ENCODE data around the gene CELF2. TPM values are rescaled to one million over a fixed set of nuclear protein-coding genes. Genes with fewer than 3 reads are reported as not detected.
A peak's percentile ranks its signal among the peaks of the same experiment; 100 is the strongest.
"Not testable (repeated sequence)": the region's sequence is repeated elsewhere in the genome, so short reads cannot be mapped to it uniquely, and the experiment has no call there.

The CELF2 gene
- total RNA-seq, 2 donors from 2014 or later: 139 to 146 TPM

DNA sequence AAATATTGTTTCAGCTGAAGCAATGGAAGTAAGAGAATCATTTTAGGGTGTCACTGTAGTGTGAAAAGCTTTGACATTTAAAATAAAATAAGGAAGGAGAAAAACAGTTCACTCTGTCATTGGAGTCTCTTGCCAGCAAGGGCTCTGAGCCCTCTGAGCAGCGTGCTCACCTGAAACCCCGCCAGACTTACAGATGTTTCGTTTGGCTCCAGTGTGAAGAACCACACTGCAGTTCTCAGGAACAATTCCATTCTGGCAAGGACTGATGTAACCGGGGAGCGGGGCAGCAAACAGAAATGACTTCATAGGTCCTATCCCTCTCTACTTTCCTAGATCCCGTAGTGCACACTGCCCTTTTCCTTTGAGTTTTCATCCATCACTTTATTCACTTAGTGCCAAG is 164.3 kb downstream of the CELF2 start:
- Mint-ChIP-seq H3K27me3 (no peaks in the 10 kb centered on the region), H3K27ac (peak overlapping the region; percentile 70), H3K9me3 (no peaks in the 10 kb centered on the region), H3K36me3 (ENCODE audit: low read depth) (no peaks in the 10 kb centered on the region), H3K4me3 (no peak overlapping the region), H3K4me1 (peaks cover 68% of the 10 kb centered on the region)
- no peak for ATAC-seq (replicated peaks)

DNA sequence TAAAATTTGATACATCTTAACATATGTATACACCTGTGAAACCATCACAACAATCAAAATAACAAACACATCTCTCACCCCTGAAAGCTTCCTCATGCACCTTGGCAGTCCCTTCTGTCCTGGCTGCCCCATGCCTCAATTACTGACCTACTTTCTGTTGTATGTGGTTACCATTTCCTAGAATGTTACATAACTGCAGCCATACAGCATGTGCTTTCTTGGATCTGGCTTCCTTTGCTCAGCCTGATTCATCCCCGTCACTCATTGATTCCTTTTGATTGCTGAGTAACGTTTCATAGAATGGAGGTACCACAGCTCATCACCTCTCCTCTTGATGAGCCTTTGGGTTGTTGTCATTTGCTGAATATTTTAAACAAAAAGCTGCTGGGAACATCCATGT is 165.3 kb downstream of the CELF2 start:
- ATAC-seq (replicated peaks): peak; percentile 19
- peaks cover 66% of the 10 kb centered on the region for H3K4me1 Mint-ChIP-seq
- H3K9me3 Mint-ChIP-seq: no peaks in the 10 kb centered on the region
- H3K27ac Mint-ChIP-seq: peak overlapping the region; percentile 70
- no peaks in the 10 kb centered on the region for H3K36me3 Mint-ChIP-seq (ENCODE audit: low read depth)
- H3K27me3 Mint-ChIP-seq: no peaks in the 10 kb centered on the region
- no peak overlapping the region for H3K4me3 Mint-ChIP-seq

DNA sequence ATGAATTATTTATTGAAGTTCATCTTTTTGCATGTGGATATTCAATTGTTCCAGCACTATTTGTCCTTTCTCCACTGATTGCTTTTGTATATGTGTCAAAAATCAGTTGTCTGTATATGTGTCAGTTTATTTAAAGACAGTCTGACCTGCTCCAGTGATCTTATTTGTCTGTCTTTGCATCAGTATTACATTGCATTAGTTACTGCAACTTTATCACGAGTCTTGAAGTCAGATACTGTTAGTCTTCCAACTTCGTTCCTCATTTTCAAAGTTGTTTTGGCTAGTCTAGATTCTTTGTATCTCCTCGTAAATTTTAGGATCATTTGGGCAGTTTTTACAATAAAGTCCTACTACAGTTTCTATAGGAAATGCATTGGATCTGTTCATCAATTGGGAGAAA is 166.4 kb downstream of the CELF2 start:
- H3K27ac Mint-ChIP-seq: peak overlapping the region; percentile 70
- no peaks in the 10 kb centered on the region for H3K36me3 Mint-ChIP-seq (ENCODE audit: low read depth)
- peaks cover 68% of the 10 kb centered on the region for H3K4me1 Mint-ChIP-seq
- no peaks in the 10 kb centered on the region for H3K27me3 Mint-ChIP-seq
- ATAC-seq (replicated peaks): no peak
- no peaks in the 10 kb centered on the region for H3K9me3 Mint-ChIP-seq
- no peak overlapping the region for H3K4me3 Mint-ChIP-seq

DNA sequence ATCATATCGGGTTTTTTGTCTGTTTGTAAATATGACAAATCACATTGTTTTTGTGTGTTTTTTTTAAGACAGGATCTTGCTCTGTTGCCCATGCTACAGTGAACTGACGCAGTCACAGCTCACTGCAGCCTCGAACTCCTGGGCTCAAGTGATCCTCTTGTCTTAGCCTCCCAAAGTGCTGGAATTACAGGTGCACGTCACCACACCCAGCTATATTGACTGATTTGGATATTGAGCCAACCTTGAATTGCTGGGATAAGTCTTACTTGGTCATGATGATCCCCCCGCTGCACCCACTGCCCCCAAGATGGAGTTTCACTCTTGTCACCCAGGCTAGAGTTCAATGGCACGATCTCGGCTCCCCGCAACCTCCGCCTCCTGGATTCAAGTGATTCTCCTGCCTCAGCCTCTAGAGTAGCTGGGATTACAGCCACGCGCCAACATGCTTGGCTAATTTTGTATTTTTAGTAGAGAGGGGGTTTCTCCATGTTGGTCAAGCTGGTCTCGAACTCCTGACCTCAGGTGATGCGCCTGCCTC is 167.5 kb downstream of the CELF2 start:
- peaks cover 72% of the 10 kb centered on the region for H3K4me1 Mint-ChIP-seq
- not testable (repeated sequence) for H3K9me3 Mint-ChIP-seq; H3K27me3 Mint-ChIP-seq; ATAC-seq (replicated peaks); H3K4me3 Mint-ChIP-seq; H3K27ac Mint-ChIP-seq; H3K36me3 Mint-ChIP-seq (ENCODE audit: low read depth)

DNA sequence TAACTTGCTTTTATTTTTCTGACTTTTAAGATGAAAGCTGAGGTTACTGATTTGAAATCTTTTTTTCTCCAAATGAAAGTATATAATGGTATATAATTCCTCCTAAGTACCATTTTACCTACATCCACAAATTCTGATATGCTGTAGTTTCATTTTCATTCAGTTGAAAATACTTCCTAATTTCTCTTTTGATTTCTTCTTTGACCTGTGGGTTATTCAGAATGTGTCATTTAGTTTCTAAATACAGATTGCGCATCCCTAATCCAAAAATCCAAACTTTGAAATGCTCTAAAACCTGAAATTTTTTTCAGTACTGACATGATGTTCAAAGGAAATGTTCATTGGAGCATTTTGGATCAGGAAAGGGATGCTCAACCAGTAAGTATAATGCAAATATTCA is 168.7 kb downstream of the CELF2 start:
- Mint-ChIP-seq H3K4me3 (no peak overlapping the region), H3K9me3 (no peaks in the 10 kb centered on the region), H3K27ac (peak overlapping the region; percentile 51), H3K27me3 (no peaks in the 10 kb centered on the region), H3K4me1 (peaks cover 77% of the 10 kb centered on the region), H3K36me3 (ENCODE audit: low read depth) (no peaks in the 10 kb centered on the region)
- peak; percentile 27 for ATAC-seq (replicated peaks)

DNA sequence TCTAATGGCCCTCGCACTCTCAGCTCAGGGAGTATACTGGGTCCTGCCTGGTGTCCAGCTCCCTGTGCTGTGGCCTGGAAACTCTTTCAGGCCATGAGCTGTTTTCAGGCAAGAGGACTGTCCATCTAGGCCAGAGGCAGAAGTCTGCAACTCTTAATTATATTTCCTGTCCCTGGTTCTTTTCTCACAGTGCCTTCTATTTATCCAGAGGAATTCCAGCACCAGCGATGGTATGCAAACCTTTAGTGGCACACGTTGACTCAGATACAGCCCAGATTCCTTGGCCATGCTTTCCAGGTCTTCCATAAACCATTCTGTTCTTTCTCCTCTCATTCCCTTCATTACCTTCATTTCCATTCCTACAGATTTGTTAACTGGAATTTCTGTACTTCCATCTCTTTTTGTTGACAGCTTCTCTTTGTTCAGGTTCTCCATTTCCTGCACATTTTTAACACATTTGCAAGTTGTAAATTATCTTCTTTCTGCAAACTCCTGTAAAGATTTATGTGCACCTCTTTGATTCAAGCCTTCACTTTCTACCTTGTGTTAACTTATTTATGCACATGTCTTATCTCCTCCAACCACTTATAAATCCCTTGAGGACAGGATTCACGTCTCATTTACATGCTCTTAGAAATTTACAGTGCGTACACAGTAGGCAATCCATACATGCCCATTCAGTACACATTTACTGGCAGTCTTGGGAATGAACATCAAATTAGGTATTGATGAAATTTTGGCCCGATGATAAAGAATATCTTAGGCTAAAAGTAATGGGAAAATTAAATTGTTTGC is 172.1 kb downstream of the CELF2 start:
- Mint-ChIP-seq H3K27ac (peak overlapping the region; percentile 70), H3K4me3 (no peak overlapping the region), H3K4me1 (peaks cover 72% of the 10 kb centered on the region), H3K27me3 (no peaks in the 10 kb centered on the region), H3K36me3 (ENCODE audit: low read depth) (no peaks in the 10 kb centered on the region), H3K9me3 (no peaks in the 10 kb centered on the region)
- ATAC-seq (replicated peaks): no peak

DNA sequence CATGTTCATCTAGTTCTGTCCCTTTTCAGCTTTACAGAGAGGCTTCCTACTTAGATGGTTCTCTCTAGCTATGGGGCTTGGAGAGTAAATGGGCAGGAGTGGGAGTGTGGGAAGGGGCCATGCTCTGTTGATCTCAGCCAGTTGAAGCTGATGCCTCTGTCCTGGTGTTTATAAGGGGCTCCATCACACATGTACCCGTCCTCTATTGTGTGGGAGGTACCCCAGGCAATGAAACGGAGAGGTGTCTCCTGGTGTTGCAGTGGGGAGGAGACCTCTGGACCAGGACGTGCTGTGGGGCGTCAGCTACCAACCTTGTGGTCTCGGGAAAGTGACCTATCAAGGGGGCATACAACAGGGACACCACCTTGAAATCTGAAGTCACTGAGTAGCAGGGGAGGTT is 173.5 kb downstream of the CELF2 start:
- Mint-ChIP-seq H3K27ac (peak overlapping the region; percentile 70), H3K27me3 (no peaks in the 10 kb centered on the region), H3K9me3 (no peaks in the 10 kb centered on the region), H3K36me3 (ENCODE audit: low read depth) (no peaks in the 10 kb centered on the region), H3K4me3 (no peak overlapping the region), H3K4me1 (peaks cover 83% of the 10 kb centered on the region)
- no peak for ATAC-seq (replicated peaks)

DNA sequence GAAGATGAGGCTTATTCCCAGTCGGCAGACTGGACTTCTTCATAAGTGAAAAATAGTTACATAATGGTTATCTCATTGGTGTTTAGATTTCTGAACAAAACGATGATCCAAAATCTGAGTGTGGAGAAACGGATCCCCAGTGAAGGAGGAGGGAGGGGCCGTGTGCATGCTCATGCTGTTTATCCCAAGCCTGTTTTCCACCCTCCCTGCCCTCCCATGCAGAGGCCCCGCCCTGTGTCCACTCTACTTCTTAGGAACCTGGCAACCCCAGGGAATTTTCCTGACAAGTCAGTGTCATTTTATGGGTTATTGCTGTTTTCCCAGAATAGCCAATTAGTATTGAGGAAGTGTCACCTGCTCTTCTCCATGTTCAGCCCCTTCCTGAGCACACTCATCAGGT is 174.0 kb downstream of the CELF2 start:
- H3K4me3 Mint-ChIP-seq: no peak overlapping the region
- H3K27me3 Mint-ChIP-seq: no peaks in the 10 kb centered on the region
- no peaks in the 10 kb centered on the region for H3K9me3 Mint-ChIP-seq
- no peaks in the 10 kb centered on the region for H3K36me3 Mint-ChIP-seq (ENCODE audit: low read depth)
- peaks cover 79% of the 10 kb centered on the region for H3K4me1 Mint-ChIP-seq
- peak overlapping the region; percentile 70 for H3K27ac Mint-ChIP-seq
- ATAC-seq (replicated peaks): no peak

DNA sequence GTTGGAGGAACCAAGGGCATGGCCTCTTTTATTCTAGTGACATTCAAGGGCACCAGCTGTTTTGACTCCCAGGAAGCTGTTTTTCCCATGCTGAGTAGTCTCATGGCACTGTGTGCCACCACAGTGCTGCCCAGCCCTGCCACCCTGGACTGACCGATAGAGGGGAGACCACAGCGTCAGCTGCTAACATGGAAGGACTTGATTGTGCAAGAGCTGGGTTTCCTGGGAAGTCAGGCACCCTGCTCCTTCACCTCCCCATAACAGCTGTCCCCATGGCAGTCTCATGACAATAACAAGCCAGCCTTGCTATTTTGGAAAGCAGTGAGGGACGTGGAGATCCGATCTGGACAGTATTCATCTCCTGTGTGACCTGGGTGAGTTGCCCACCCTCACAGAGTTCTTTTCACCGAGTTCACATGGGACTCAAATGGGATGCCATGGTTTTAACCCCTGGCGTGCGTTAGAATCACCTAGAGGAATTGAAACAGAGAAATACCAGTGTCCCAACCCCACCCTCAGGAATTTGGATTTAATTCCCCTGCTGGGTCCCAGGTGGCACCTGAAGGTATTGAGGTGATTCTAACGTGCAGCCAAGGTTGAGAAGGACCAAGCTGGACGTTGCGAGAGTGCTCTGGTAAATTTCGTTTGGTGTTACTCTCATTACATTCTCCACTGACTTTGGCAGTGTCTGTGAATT is 174.8 kb downstream of the CELF2 start:
- no peak for ATAC-seq (replicated peaks)
- H3K27ac Mint-ChIP-seq: peak overlapping the region; percentile 85
- peaks cover 83% of the 10 kb centered on the region for H3K4me1 Mint-ChIP-seq
- no peaks in the 10 kb centered on the region for H3K9me3 Mint-ChIP-seq
- no peak overlapping the region for H3K4me3 Mint-ChIP-seq
- H3K36me3 Mint-ChIP-seq (ENCODE audit: low read depth): no peaks in the 10 kb centered on the region
- H3K27me3 Mint-ChIP-seq: no peaks in the 10 kb centered on the region

DNA sequence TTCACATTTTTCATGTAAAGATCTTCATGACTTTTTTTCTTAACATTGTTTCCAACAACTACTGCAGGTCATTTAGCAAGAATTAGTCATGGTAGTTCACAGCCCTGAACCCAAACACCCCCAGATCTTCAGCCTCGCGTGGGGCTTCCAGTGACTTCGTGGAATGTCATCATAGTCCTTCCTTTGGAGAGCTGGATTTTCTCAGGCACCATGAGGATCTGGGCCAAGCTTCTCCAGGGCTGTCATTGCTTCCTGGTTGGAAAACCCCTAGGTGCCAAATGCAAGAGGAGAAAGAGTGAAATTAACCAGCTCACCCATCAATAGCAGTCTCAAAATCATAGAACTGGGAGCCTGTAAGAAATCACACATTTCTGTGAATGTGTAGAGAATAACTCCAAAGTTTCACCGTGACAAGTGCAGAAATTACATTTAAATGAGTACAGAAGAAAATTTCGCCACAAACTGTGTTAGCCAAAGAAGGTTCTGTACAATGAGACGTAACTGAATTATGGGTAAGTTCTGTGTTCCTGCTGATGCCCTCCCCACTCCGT is 175.4 kb downstream of the CELF2 start:
- H3K27ac Mint-ChIP-seq: peak overlapping the region; percentile 85
- no peaks in the 10 kb centered on the region for H3K36me3 Mint-ChIP-seq (ENCODE audit: low read depth)

DNA sequence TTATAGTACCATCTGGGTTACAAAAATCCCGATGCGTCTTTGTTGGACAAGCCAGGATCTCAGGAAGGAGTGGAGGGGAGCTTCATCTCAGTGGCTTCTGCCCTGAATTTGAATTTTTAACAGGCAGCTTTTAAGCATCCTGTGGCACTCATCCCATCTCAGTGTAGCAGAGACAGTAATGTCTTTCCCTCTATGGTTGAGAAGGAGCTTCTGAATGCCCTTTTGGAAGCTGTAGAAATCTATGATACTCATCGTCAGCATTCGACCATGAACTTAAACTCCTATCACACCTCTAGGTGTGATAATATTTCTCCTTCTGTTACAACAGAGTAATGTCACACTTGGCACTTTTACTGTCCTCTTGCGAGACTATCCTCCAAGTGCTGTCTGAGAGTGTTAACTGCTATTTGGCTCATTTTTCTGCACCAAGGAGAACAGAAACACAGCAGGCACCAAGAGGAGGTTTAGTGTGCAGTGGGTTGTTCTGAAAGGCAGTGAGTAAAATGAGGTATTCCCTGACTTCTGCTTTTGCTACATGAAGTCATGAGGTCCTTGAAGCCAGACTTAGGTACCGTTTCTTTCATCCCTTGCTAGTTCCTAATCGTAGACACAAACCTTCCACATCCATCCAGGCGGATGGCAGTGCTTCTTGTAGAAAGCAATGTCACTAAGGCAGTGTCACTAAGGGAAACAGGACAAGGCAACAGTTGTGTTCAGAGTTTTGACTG is 177.4 kb downstream of the CELF2 start:
- H3K36me3 Mint-ChIP-seq (ENCODE audit: low read depth): no peaks in the 10 kb centered on the region
- no peak for ATAC-seq (replicated peaks)
- no peaks in the 10 kb centered on the region for H3K27me3 Mint-ChIP-seq
- H3K4me1 Mint-ChIP-seq: peaks cover 87% of the 10 kb centered on the region
- no peaks in the 10 kb centered on the region for H3K9me3 Mint-ChIP-seq
- H3K27ac Mint-ChIP-seq: peak overlapping the region; percentile 59
- H3K4me3 Mint-ChIP-seq: peak overlapping the region; percentile 89

More for the DNA sequence above, 175.4 kb downstream of the CELF2 start:
- peaks cover 85% of the 10 kb centered on the region for H3K4me1 Mint-ChIP-seq
- no peaks in the 10 kb centered on the region for H3K9me3 Mint-ChIP-seq
- H3K27me3 Mint-ChIP-seq: no peaks in the 10 kb centered on the region
- no peak overlapping the region for H3K4me3 Mint-ChIP-seq
- no peak for ATAC-seq (replicated peaks)

DNA sequence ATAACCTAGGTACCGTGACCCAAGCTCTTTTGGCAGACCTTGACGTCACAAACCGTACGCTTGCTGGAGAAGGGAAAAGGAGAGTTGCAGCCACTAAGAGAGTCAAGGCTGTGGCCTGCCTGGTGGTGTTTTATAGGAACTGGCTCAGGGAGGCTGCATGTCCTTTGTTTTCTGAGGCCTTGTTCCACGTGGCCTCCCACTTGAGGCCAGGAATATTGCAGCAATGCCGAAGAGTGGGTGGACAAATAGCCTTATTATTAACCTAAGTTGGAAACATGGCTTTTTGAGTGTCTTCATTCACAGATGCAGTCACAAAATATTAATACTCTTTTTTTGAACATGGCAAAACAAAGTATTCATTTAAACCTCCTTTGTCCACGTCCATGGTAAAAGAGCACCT is 178.0 kb downstream of the CELF2 start:
- peak overlapping the region; percentile 89 for H3K4me3 Mint-ChIP-seq
- H3K27me3 Mint-ChIP-seq: no peaks in the 10 kb centered on the region
- no peaks in the 10 kb centered on the region for H3K9me3 Mint-ChIP-seq
- H3K27ac Mint-ChIP-seq: peak overlapping the region; percentile 52
- no peak for ATAC-seq (replicated peaks)
- H3K4me1 Mint-ChIP-seq: peaks cover 87% of the 10 kb centered on the region
- H3K36me3 Mint-ChIP-seq (ENCODE audit: low read depth): no peaks in the 10 kb centered on the region

DNA sequence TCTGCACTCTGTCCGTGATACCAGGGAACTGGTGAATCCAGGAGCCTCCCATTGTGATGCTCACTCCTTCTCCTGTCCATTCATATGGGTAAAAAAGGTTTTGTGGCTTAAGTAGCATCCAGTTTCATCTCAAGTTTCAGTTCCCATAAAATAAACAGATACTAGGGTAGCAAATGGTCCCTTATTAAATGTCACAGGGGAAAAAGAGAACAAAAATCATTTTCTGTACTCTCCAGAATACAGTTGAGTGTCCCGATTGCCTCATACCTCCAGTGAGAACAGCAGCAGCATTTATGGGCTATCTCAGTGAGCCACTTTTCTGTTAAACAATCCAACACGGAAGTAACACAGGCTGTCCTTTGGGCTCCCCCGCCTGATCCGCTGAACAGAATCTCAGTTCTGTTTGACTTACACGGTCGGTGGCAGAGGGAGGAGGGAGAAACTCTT is 179.6 kb downstream of the CELF2 start:
- Mint-ChIP-seq H3K36me3 (ENCODE audit: low read depth) (no peaks in the 10 kb centered on the region), H3K4me3 (peak overlapping the region; percentile 89), H3K27ac (peak overlapping the region; percentile 96), H3K9me3 (no peaks in the 10 kb centered on the region), H3K27me3 (no peaks in the 10 kb centered on the region), H3K4me1 (peaks cover 89% of the 10 kb centered on the region)
- ATAC-seq (replicated peaks): peak; percentile 25

DNA sequence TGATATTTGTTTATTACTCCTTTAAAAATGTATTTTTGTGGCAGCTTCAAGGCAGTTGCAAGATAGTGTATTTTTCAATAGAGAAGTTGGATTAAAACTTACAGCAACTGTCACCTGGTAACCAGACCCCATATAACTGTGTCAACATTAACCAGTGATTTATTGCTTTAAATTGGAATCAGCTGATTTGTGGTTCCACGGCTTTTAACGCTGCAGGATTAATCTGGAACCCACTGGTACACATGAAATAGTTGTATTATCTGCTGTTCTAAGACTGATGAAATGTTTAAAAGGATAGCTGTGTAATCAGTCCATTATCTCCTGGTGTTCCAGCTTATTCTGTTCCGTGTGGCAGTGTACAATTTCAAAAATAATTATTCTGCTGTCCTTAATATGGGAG is 180.2 kb downstream of the CELF2 start:
- Mint-ChIP-seq H3K4me1 (peaks cover 89% of the 10 kb centered on the region), H3K9me3 (no peaks in the 10 kb centered on the region), H3K36me3 (ENCODE audit: low read depth) (no peaks in the 10 kb centered on the region), H3K4me3 (peak overlapping the region; percentile 89), H3K27ac (peak overlapping the region; percentile 96), H3K27me3 (no peaks in the 10 kb centered on the region)
- no peak for ATAC-seq (replicated peaks)

Measured in activated T-helper 17 cell treated with anti-CD3 and anti-CD28 coated beads, Interleukin-2, amount 50 U/mL, for 72 hours (primary cell).